Ishikawa (cell line): Measurements from ENCODE around the gene RRAGD.

Source experiments
- CEBPB ChIP-seq: IDR thresholded peaks from 2 replicates; pipeline ENCODE4 v1.6.1; 2012
- CREB1 ChIP-seq: IDR thresholded peaks from 2 replicates; pipeline ENCODE4 v1.6.1; 2012; ENCODE audit warnings: low read depth
- EGR1 ChIP-seq: IDR thresholded peaks from 2 replicates; pipeline ENCODE4 v1.6.1; 2012
- EP300 ChIP-seq: IDR thresholded peaks from 2 replicates; pipeline ENCODE4 v1.6.1; 2012; ENCODE audit warnings: borderline replicate concordance
- FOXM1 ChIP-seq: IDR thresholded peaks from 2 replicates; pipeline ENCODE4 v1.6.1; 2012; ENCODE audit warnings: low read depth, borderline replicate concordance
- MAX ChIP-seq: IDR thresholded peaks from 2 replicates; pipeline ENCODE4 v1.6.1; 2012
- RAD21 ChIP-seq: IDR thresholded peaks from 2 replicates; pipeline ENCODE4 v1.6.1; 2012; ENCODE audit warnings: low read depth
- REST ChIP-seq: IDR thresholded peaks from 2 replicates; pipeline ENCODE4 v1.6.1; 2012; ENCODE audit warnings: low read depth, mild to moderate bottlenecking
- TAF1 ChIP-seq: IDR thresholded peaks from 2 replicates; pipeline ENCODE4 v1.6.1; 2012; ENCODE audit warnings: low read depth, mild to moderate bottlenecking
- TCF12 ChIP-seq: IDR thresholded peaks from 2 replicates; pipeline ENCODE4 v1.6.1; 2012; ENCODE audit warnings: low read depth
- YY1 ChIP-seq: IDR thresholded peaks from 2 replicates; pipeline ENCODE4 v1.6.1; 2012; ENCODE audit warnings: low read depth
- ZBTB7A ChIP-seq: IDR thresholded peaks from 2 replicates; pipeline ENCODE4 v1.6.1; 2012; ENCODE audit warnings: low read depth
- TF ChIP-seq, protein P1 (sequence below): IDR thresholded peaks from 2 replicates; pipeline ENCODE4 v1.6.1; 2012

DNA sequence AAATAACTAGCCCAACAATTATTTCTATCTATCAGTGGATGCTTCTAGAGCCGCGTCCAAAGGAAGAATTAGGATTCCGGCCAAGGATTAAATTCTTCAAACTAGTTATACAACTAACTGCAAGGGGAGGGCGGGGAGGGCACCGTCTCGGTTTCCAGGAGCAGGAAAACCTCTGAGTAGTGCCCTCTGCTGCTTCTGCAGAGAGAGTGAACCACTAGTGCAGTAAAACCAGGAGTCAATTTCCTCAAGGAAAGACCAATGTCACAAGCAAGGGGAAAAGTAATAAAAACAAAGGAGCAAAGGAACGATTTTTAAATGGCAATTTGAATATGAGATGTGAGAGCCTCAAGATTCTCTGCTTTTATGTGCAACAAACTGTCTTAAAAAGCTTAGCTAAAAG is 43.1 kb downstream of the RRAGD start:
- TF ChIP-seq ZBTB7A (no peak), EGR1 (no peak), RAD21 (peak; percentile 50), CEBPB (no peak), MAX (no peak), EP300 (no peak), REST (no peak), TAF1 (no peak), YY1 (no peak), TCF12 (no peak), FOXM1 (no peak), CREB1 (no peak)
- TF ChIP-seq, protein P1, sequence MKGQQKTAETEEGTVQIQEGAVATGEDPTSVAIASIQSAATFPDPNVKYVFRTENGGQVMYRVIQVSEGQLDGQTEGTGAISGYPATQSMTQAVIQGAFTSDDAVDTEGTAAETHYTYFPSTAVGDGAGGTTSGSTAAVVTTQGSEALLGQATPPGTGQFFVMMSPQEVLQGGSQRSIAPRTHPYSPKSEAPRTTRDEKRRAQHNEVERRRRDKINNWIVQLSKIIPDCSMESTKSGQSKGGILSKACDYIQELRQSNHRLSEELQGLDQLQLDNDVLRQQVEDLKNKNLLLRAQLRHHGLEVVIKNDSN, result no peak
